Neural progenitor cell (in vitro differentiated cells): ENCODE measurements around the gene HDAC8.

ENCODE experiments used
- EZH2 ChIP-seq: fragments of 200-600 bp; sonication (generic); IDR thresholded peaks from 2 replicates; pipeline ENCODE4 v1.6.1; 2017; ENCODE audit warnings: antibody characterized with exemption, mild to moderate bottlenecking, moderate library complexity
- TF ChIP-seq, protein P1 (sequence below): fragments of 200-600 bp; sonication (generic); IDR thresholded peaks from 2 replicates; pipeline ENCODE4 v1.5.1; 2017; ENCODE audit warnings: antibody characterized with exemption, mild to moderate bottlenecking

- TF ChIP-seq, protein P1, sequence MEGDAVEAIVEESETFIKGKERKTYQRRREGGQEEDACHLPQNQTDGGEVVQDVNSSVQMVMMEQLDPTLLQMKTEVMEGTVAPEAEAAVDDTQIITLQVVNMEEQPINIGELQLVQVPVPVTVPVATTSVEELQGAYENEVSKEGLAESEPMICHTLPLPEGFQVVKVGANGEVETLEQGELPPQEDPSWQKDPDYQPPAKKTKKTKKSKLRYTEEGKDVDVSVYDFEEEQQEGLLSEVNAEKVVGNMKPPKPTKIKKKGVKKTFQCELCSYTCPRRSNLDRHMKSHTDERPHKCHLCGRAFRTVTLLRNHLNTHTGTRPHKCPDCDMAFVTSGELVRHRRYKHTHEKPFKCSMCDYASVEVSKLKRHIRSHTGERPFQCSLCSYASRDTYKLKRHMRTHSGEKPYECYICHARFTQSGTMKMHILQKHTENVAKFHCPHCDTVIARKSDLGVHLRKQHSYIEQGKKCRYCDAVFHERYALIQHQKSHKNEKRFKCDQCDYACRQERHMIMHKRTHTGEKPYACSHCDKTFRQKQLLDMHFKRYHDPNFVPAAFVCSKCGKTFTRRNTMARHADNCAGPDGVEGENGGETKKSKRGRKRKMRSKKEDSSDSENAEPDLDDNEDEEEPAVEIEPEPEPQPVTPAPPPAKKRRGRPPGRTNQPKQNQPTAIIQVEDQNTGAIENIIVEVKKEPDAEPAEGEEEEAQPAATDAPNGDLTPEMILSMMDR = no peak
- TF ChIP-seq EZH2 = no peak
Observed at GRCh38 chrX:72395237-72395636, 177.4 kb downstream of the HDAC8 start.
